Hematopoietic multipotent progenitor cell treated with erythropoietin and hydrocortisone succinate and interleukin-3 and kit ligand, for 4 days (in vitro differentiated cells): ENCODE measurements around the gene MAP3K8.
A peak's percentile ranks its signal among the peaks of the same experiment; 100 is the strongest.
"Not testable (repeated sequence)": the region's sequence is repeated elsewhere in the genome, so short reads cannot be mapped to it uniquely, and the experiment has no call there.

Experiments used
- DNase-seq: peaks from one replicate; pipeline ENCODE4 v3.0.0-alpha.2; 2015

Gene MAP3K8

GRCh38 chr10:30453764-30454527, 20.0 kb downstream of the MAP3K8 start:
- no peak for DNase-seq

- DNase-seq = peak; percentile 33
Measured at GRCh38 chr10:30454744-30455510, 20.9 kb downstream of the MAP3K8 start.

- DNase-seq = peak; percentile 50
Measured at GRCh38 chr10:30455816-30456215, 21.8 kb downstream of the MAP3K8 start.

GRCh38 chr10:30456266-30456665, 22.3 kb downstream of the MAP3K8 start:
- peak; percentile 86 for DNase-seq

- DNase-seq = peak; percentile 54
Measured at GRCh38 chr10:30459283-30459682, 25.3 kb downstream of the MAP3K8 start.

GRCh38 chr10:30460121-30460520, 26.1 kb downstream of the MAP3K8 start:
- no peak for DNase-seq

GRCh38 chr10:30462513-30462912, 28.5 kb downstream of the MAP3K8 start:
- DNase-seq = no peak

- no peak for DNase-seq
Measured at GRCh38 chr10:30463944-30464451, 30.0 kb downstream of the MAP3K8 start.

- no peak for DNase-seq
Measured at GRCh38 chr10:30464675-30465074, 30.7 kb downstream of the MAP3K8 start.

GRCh38 chr10:30466445-30466844, 32.5 kb downstream of the MAP3K8 start:
- DNase-seq = no peak

GRCh38 chr10:30467651-30468338, 33.8 kb downstream of the MAP3K8 start:
- DNase-seq = peak; percentile 60

- no peak for DNase-seq
Measured at GRCh38 chr10:30472414-30473155, 38.6 kb downstream of the MAP3K8 start.

- not testable (repeated sequence) for DNase-seq
Measured at GRCh38 chr10:30475515-30475914, 41.5 kb downstream of the MAP3K8 start.

GRCh38 chr10:30476511-30477155, 42.6 kb downstream of the MAP3K8 start:
- DNase-seq = no peak

- peak; percentile 59 for DNase-seq
Measured at GRCh38 chr10:30479513-30479912, 45.5 kb downstream of the MAP3K8 start.

GRCh38 chr10:30481603-30482002, 47.6 kb downstream of the MAP3K8 start:
- DNase-seq = no peak

GRCh38 chr10:30488316-30488715, 54.3 kb downstream of the MAP3K8 start:
- peak; percentile 83 for DNase-seq

GRCh38 chr10:30489346-30489745, 55.4 kb downstream of the MAP3K8 start:
- no peak for DNase-seq

GRCh38 chr10:30490289-30491000, 56.5 kb downstream of the MAP3K8 start:
- no peak for DNase-seq

GRCh38 chr10:30491204-30491915, 57.4 kb downstream of the MAP3K8 start:
- peak; percentile 50 for DNase-seq
